NCI-H226 (cell line): ENCODE data around the gene BMP7.
"Not testable (repeated sequence)": the region's sequence is repeated elsewhere in the genome, so short reads cannot be mapped to it uniquely, and the experiment has no call there.

ENCODE experiments used
- DNase-seq: peaks from one replicate; pipeline ENCODE4 v3.0.0-alpha.2; 2015

The BMP7 gene

GRCh38 chr20:57163041-57163440 lies 103.4 kb downstream of the BMP7 start:
- no peak for DNase-seq

GRCh38 chr20:57162362-57162652 lies 104.1 kb downstream of the BMP7 start:
- DNase-seq = no peak

GRCh38 chr20:57161478-57162361 lies 104.7 kb downstream of the BMP7 start:
- no peak for DNase-seq

DNA sequence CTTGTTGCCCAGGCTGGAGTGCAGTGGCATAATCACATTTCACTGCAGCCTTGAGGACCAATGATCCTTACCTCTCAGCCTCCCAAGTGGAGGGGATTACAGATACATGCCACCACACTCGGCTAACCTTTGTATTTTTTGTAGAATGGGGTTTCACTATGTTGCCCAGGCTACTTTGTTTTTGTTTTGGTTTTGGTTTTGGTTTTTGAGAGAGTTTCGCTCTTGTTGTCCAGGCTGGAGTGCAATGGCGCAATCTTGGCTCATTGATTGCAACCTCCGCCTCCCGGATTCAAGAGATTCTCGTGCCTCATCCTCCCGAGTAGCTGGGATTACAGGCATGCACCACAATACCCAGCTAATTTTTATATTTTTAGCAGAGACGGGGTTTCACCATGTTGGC lies 105.5 kb downstream of the BMP7 start:
- DNase-seq = no peak

DNA sequence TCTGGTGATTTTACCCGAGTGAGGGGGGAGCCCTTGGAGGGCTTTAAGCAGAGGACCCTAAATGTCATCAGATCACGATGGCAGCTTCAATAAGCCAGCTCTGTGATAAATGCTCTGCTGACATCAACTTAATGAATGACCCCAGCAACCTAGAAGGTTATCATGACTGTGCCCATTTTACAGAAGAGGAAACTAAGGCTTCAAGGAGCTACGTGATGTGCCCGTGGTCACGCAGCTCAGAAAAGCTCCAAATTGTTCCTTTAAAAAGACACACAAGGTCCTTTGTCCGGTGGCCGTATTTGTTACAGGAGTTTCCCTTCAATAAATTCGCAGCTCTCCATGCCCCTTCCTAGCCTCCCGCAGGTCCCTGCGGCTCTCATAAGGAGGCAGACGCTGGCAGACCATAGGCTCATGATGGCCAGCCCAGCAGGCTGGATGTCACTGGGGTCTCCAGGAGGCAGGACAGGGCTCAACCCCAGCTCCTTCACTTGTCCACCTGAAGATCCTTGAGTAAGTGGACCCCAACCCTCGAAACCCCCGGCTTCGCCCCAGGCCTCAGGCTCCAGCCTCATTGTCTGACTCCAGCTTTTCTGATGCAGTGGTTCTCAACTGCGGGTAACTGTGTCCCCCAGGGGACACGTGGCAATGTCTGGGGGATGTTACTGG lies 106.4 kb downstream of the BMP7 start:
- no peak for DNase-seq

- DNase-seq = no peak
Measured at GRCh38 chr20:57159193-57159851, 107.1 kb downstream of the BMP7 start.

GRCh38 chr20:57158474-57158873 lies 108.0 kb downstream of the BMP7 start:
- DNase-seq = no peak

DNA sequence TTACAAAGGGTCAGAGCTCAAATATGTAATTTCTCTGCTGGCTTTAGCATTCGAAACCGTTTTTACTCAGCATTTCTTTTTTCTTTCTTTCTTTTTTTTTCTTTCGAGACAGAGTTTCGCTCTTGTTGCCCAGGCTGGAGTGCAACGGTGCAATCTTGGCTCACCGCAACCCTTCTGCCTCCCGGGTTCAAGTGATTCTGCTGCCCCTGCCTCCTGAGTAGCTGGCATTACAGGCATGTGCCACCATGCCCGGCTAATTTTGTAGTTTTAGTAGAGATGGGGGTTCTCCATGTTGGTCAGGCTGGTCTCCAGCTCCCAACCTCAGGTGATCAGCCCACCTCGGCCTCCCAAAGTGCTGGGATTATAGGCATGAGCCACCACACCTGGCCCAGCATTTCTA lies 108.7 kb downstream of the BMP7 start:
- DNase-seq = not testable (repeated sequence)

GRCh38 chr20:57157106-57157691 lies 109.2 kb downstream of the BMP7 start:
- no peak for DNase-seq

- DNase-seq = no peak
Measured at GRCh38 chr20:57156011-57156729, 110.3 kb downstream of the BMP7 start.

GRCh38 chr20:57155415-57155814 lies 111.0 kb downstream of the BMP7 start:
- no peak for DNase-seq

- no peak for DNase-seq
Measured at GRCh38 chr20:57153238-57153905, 113.1 kb downstream of the BMP7 start.

- no peak for DNase-seq
Measured at GRCh38 chr20:57152557-57152956, 113.9 kb downstream of the BMP7 start.

- no peak for DNase-seq
Measured at GRCh38 chr20:57150559-57150958, 115.9 kb downstream of the BMP7 start.

DNA sequence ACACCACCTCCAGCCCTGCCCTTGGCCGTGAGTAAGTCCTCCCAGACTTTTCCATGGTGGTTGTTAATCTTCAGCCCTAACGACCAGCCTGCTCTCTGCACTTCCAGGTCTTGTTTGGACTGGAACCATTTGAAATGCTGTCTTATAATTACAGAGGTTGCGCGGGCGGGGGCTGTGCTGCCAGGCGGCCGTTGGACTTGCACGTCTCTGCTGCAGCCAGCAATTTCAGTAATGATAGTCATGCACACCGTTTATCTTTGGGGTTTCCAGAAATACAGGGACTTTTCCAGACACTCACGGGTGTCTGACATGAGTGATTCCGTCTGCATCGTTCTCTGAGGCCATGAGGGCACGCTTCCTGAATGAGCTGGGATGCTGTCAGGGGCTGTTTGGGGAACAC lies 118.2 kb downstream of the BMP7 start:
- DNase-seq = no peak

- no peak for DNase-seq
Measured at GRCh38 chr20:57147185-57147584, 119.3 kb downstream of the BMP7 start.

DNA sequence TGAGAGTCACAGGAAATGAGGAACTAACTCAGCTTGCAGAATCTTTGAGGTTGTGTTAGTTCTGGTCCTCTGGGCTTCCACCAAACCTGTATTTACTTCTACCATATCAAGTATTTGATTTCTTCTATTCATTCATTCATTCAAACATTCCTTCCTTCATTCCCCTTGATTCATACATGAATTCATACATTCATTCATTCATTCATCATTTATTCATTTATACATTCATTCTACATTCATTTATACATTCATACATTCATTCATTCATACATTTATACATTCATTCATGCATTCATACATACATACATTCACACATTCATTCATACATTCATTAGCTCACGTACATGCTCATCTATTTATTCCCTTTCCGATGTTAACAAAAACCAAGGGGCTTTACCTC lies 120.3 kb downstream of the BMP7 start:
- no peak for DNase-seq

- no peak for DNase-seq
Measured at GRCh38 chr20:57145089-57145631, 121.3 kb downstream of the BMP7 start.

DNA sequence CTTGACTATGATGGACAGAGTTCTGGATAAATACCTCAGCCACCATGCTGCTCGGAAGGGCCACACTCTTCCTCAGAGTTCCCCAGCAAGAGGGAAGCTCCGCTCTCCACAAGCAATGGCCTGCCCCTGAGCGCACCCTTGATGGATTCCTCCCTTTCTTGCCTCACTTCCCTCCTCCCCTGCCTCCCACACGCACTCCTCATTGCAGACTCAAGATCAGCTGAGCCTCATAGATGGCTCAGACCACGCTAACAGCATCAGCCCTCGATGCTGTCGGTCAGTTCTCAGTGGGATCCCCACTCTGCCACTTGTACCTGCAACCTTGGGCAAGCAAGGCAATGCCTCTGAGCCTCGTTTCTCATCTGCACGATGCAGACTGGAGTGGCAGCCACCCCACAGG lies 123.3 kb downstream of the BMP7 start:
- no peak for DNase-seq

DNA sequence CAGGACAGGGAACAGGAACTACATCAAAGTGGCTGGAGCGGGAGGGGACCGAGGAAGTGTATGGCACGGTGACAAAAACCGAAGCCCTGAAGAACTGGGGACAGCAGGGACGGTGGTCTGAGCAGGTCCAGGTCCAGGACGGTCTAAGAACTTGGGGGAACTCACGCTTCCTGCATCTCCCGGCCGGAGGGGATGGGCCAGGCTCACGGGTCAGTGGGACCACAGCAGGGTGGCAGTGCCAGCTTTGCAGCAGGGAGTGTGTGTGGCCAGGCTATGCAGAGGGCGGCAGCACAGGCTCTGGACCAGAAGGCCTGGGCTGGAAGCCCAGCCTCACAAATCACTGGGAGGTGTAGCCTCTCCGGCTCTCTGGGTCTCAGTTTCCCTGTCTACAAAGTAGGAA lies 123.8 kb downstream of the BMP7 start:
- no peak for DNase-seq

DNA sequence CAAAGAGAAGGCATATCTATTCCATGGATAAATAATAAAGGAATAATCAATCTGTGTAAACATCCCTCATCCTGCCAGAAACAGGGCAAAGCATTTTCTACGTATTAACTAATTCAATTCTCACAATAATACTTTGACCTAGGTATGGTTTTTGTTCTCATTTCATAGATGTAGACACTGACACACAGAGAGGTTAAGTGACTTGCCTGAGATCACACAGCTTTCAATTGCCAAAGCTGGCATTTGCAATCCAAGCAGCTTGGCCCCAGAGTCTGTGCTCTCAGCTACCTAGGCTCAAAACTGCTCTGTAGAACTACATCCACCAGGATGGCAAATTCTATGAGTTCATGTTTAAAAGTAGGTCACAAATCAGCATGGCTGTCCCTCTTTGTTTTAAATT lies 124.9 kb downstream of the BMP7 start:
- DNase-seq = no peak

DNA sequence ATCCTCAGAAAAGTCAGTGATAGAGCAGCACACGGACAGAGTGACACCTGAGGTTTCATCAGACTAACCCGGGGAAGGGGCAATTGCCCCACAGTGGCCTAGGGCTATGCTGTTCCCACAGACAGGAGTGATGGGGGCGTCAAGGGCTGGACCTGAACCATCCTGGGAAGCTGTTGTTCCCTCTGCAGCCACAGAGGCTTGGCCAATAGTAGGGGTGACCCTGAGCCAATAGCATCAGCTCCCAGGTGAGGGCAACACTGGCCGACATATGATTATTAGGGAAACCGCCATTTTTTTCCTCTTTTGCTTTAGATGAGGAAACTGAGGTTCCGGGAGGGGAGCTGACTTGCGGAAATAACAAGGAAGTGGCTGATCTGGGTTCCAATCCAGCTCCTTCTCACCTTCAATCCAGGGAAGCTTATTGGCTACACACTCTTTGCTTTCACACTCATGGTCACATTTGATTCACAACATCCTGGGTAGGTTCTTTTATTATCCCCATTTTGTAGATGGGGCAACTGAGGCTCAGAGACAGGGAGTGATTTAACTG lies 126.0 kb downstream of the BMP7 start:
- no peak for DNase-seq
